Raji (cell line): ENCODE data around the gene L3MBTL4.

ENCODE experiments used
- POLR2A ChIP-seq: IDR thresholded peaks from 2 replicates; pipeline ENCODE4 v1.6.1; 2011; ENCODE audit warnings: low read depth, low read length, control low read depth; ENCODE audit not compliant: insufficient read depth

Gene L3MBTL4

GRCh38 chr18:6156446-6156845 is 258.3 kb downstream of the L3MBTL4 start:
- no peak for TF ChIP-seq POLR2A

- TF ChIP-seq POLR2A = no peak
Measured at GRCh38 chr18:6155707-6156106, 259.0 kb downstream of the L3MBTL4 start.

GRCh38 chr18:6150430-6150829 is 264.3 kb downstream of the L3MBTL4 start:
- TF ChIP-seq POLR2A = no peak

DNA sequence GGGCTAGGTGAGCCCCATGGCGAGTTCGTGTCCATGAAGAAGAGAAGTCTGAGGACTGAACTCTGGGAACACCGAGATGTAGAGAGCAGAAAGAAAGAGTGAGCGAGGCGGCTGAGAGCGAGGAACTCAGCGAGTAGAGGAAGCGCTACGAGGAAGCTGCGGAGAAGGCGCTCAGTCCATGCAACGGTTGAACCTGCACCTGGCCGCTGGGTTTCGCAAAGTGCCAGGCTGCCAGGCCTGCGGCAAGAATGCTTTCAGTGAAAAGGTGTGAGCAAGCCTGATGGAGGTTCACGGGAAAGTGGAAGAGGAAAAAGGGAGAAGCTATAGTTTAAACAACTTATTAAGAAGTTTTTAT is 268.4 kb downstream of the L3MBTL4 start:
- no peak for TF ChIP-seq POLR2A

DNA sequence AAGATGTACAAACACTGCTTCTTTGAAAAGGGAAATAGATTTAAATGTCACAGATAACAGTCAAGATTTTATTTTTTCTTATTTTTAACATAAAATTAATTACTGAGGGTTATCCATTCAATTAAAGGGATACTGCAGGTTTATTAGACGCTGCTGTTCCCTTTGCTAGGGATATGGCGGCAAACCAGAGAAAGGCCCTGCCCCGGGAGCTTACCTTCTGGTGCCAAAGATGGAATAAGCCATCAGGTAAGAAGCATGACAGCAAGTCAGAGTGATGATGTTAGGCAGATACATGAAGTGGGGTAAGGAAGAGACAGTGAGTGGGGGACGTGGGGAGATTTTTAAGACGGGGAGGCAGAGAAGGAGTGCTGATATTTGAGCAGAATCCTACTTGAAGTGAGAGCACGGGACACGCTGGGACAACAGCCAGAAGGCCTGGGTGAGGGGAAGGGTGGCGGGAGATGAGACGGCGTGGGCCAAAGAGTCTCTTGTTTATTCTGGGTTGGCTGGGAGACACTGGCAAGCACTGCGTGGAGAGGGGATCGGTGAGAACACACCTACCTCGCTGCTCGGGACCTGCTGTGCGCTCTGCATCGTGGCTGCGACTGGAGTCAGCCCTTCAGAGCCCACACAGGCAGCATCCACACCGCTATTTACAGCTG is 268.9 kb downstream of the L3MBTL4 start:
- TF ChIP-seq POLR2A = no peak

DNA sequence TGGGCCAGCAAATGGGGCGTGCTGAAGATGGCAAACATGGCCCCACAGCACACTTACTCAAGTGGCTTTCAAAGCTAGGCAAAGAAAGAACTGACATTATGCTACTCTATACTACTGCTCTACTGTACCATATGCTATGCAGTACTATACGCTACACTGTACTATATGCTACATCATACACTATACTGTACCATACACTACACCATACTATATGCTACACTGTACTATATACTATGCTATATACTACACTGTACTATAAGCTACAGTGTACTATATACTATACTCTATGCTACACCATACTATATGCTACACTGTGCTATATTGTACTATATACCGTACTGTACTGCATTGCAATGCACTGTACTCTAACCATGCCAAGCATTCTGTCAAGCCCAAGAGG is 275.7 kb downstream of the L3MBTL4 start:
- no peak for TF ChIP-seq POLR2A

GRCh38 chr18:6132751-6133368 is 281.9 kb downstream of the L3MBTL4 start:
- no peak for TF ChIP-seq POLR2A

GRCh38 chr18:6120820-6121279 is 293.9 kb downstream of the L3MBTL4 start:
- no peak for TF ChIP-seq POLR2A

DNA sequence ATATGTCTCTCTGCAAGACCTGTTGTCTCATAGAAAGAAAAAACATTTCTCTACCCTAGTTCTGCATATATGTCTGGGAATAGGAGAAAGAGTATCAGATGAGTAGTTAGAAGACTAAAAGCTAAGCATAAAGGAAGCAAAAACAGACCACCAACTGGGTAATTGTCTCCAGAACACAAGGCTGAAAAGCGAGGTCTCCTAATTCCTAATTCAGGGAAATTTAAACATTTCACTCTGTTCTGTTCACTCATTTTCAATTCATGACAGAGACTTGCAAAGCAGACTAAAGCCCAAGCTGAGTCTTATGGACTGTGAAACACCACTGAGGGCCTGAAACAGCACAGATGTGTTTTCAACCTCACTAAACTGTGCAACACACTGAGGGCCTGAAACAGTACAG is 294.9 kb downstream of the L3MBTL4 start:
- TF ChIP-seq POLR2A = no peak

- no peak for TF ChIP-seq POLR2A
Measured at GRCh38 chr18:6118080-6118479, 296.6 kb downstream of the L3MBTL4 start.

DNA sequence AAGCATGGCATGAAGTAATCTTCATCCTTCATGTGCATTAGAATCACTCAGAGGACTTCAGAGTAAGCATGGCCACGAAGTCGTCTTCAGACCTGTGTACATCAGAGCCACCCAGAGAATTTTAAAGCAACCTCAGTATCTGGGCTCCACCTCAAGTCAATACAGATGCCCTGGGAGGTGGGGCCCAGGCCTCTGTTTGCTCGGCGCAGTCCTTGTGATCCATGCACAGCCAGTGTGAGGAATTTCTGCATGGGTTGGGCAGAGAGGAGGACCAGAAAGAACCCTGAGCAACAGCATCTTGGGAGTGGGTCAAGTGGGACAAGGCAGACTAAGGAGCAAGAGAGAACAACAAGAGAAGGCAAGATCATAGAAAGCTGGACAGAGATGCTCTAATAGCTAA is 299.0 kb downstream of the L3MBTL4 start:
- no peak for TF ChIP-seq POLR2A

GRCh38 chr18:6113650-6114049 is 301.1 kb downstream of the L3MBTL4 start:
- no peak for TF ChIP-seq POLR2A

DNA sequence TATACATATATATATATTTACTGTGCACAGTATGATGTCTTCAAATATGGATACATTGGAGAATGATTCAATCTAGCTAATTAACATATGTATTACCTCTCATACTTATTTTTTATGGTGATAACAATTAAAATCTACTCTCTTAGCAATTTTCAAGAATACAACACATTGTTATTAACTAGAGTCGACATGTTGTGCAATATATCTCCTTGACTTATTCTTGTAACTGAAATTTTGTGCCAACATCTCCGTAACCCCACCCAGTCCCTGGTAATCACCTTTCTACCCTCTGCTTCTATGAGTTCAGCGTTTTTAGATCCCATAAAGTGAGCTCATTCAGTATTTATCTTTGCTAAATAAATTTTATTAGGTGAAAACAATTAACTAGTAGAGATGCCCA is 303.0 kb downstream of the L3MBTL4 start:
- no peak for TF ChIP-seq POLR2A

DNA sequence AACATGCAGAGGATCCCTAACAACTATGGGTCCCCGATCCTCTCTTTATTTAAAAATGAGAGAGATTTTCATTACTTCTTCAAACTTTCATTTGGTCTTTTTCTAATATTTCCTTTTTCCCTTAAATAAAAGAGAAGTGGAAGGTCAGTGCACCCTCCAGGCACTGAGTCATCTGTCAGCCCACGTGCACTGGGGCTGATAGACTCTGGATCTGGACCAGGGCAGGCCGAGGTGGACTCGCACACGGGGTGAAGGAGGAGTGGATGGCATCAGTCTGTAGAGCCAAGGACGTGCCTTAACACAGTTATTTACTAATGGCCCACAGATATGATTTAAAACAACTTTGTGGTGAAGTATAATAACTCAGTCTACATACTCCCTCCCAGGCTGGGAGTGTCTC is 305.0 kb downstream of the L3MBTL4 start:
- TF ChIP-seq POLR2A = no peak

DNA sequence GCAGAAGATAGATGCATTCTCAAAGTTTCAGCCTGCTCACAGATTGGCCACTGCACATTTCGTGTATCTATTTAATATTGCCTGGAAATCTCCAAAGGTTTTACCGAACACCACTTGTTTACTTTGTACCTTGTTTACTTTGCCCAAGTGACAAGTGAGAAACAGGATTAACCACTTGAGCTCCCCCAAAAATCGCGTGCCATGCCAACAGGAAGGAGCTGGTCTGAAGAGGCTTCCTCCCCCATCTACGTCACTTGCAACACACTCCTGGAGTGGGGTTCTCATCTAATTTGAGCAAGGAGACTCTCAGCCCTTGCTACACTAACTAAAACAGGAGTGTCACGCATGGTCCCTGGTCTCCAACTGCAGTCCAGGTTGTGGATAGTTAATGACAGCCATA is 306.9 kb downstream of the L3MBTL4 start:
- TF ChIP-seq POLR2A = no peak

GRCh38 chr18:6106091-6106685 is 308.5 kb downstream of the L3MBTL4 start:
- TF ChIP-seq POLR2A = no peak
